IMR-90 (cell line): Measurements from ENCODE around the gene SPDEF.

Experiments used
- CTCF ChIP-seq: conservative IDR thresholded peaks from 2 replicates; pipeline ENCODE4 v1.5.1; 2012; ENCODE audit warnings: mild to moderate bottlenecking, low read depth, low read length, improper control_type of control experiment
- ELK1 ChIP-seq: fragments of 150-350 bp; IDR thresholded peaks from 2 replicates; pipeline ENCODE4 v1.6.1; 2016; ENCODE audit warnings: low read depth, mild to moderate bottlenecking, low read length, moderate library complexity, borderline replicate concordance
- FOS ChIP-seq: fragments of 150-350 bp; IDR thresholded peaks from 2 replicates; pipeline ENCODE4 v1.6.1; 2016; ENCODE audit warnings: low read depth, low read length
- MXI1 ChIP-seq: IDR thresholded peaks from 2 replicates; pipeline ENCODE4 v1.6.1; 2012; ENCODE audit warnings: low read depth, mild to moderate bottlenecking, low read length, moderate library complexity, borderline replicate concordance

GRCh38 chr6:34494973-34495372 is 61.2 kb downstream of the SPDEF start:
- TF ChIP-seq CTCF (no peak), MXI1 (no peak), FOS (no peak), ELK1 (no peak)
